IMR-90 (cell line): ENCODE measurements around the gene ING3. TPM values are rescaled to one million over a fixed set of nuclear protein-coding genes. Genes with fewer than 3 reads are reported as not detected.

ENCODE experiments used
- ATAC-seq: fragments of 200-7000 bp; cut with Tn5 transposase; 2 replicates; pipeline ENCODE4 v1.9.1; 2020; ENCODE audit warnings: low read depth, mild to moderate bottlenecking, moderate library complexity
- BruUV-seq: library from RNA; stranded (reverse); fragments of 400-500 nt; replicated peaks from 2 replicates; lab custom pipeline; 2021; lab: Mats Ljungman, UMichigan
- CTCF ChIA-PET: fragments of 300-600 bp; formaldehyde crosslinking; extraction: SDS; loops from one replicate; lab custom pipeline; 2021; ENCODE audit warnings: antibody characterized with exemption; lab: Yijun Ruan, JAX
- POLR2A ChIA-PET: fragments of 300-600 bp; sonication (Branson Sonifier 250); formaldehyde crosslinking; loops from one replicate; lab custom pipeline; 2022; ENCODE audit warnings: antibody characterized with exemption; ENCODE audit not compliant: unreplicated experiment; lab: Charles Lee
- DNase-seq: peaks from one replicate; pipeline ENCODE4 v3.0.0; 2013
- H2AFZ ChIP-seq: replicated peaks from 2 replicates; pipeline ENCODE3; 2013; ENCODE audit warnings: low read length, mild to moderate bottlenecking; ENCODE audit not compliant: poor library complexity
- H2AK5ac ChIP-seq: 2 replicates; pipeline ENCODE4 v1.6.1; 2013; ENCODE audit warnings: low read depth, low read length, inconsistent platforms
- H2AK9ac ChIP-seq: replicated peaks from 2 replicates; pipeline ENCODE3; 2013; ENCODE audit warnings: mild to moderate bottlenecking, low read depth, low read length, moderate library complexity; ENCODE audit not compliant: poor library complexity
- H2BK120ac ChIP-seq: 2 replicates; pipeline ENCODE4 v1.6.1; 2013; ENCODE audit warnings: low read depth, low read length, inconsistent platforms
- H2BK15ac ChIP-seq: 3 replicates; pipeline ENCODE4 v1.6.1; 2013; ENCODE audit warnings: low read depth, low read length, inconsistent platforms
- H2BK20ac ChIP-seq: 2 replicates; pipeline ENCODE4 v1.6.1; 2013; ENCODE audit warnings: low read depth, mild to moderate bottlenecking, inconsistent platforms, low read length, moderate library complexity
- H2BK5ac ChIP-seq: 2 replicates; pipeline ENCODE4 v1.6.1; 2013; ENCODE audit warnings: mild to moderate bottlenecking, low read depth, low read length, inconsistent platforms; ENCODE audit not compliant: poor library complexity, severe bottlenecking
- H3K14ac ChIP-seq: replicated peaks from 2 replicates; pipeline ENCODE4 v1.6.1; 2013; ENCODE audit warnings: low read depth, low read length, inconsistent platforms
- H3K18ac ChIP-seq: 2 replicates; pipeline ENCODE4 v1.6.1; 2013; ENCODE audit warnings: low read depth, low read length, control low read depth
- H3K23ac ChIP-seq: 2 replicates; pipeline ENCODE4 v1.6.1; 2013; ENCODE audit warnings: low read depth, low read length, inconsistent platforms
- H3K27ac ChIP-seq: 2 replicates; pipeline ENCODE4 v1.5.1; 2013; ENCODE audit warnings: mild to moderate bottlenecking, control low read depth, low read length; ENCODE audit not compliant: insufficient read depth
- H3K27me3 ChIP-seq: 2 replicates; pipeline ENCODE4 v1.6.1; 2013; ENCODE audit warnings: low read length; ENCODE audit not compliant: control insufficient read depth, insufficient read depth
- H3K36me3 ChIP-seq: 2 replicates; pipeline ENCODE4 v1.6.1; 2013; ENCODE audit warnings: low read length, mixed read lengths; ENCODE audit not compliant: control insufficient read depth, insufficient read depth
- H3K4ac ChIP-seq: 2 replicates; pipeline ENCODE4 v1.6.1; 2013; ENCODE audit warnings: low read depth, low read length, inconsistent platforms
- H3K4me1 ChIP-seq: 2 replicates; pipeline ENCODE4 v1.6.1; 2013; ENCODE audit warnings: low read length, mixed read lengths; ENCODE audit not compliant: control insufficient read depth, insufficient read depth
- H3K4me2 ChIP-seq: 2 replicates; pipeline ENCODE4 v1.6.1; 2013; ENCODE audit warnings: low read depth, mild to moderate bottlenecking, control low read depth, low read length, moderate library complexity
- H3K4me3 ChIP-seq: 2 replicates; pipeline ENCODE4 v1.5.1; 2013; ENCODE audit warnings: low read depth, mild to moderate bottlenecking, control low read depth, low read length, moderate library complexity; ENCODE audit not compliant: insufficient read depth
- H3K56ac ChIP-seq: 2 replicates; pipeline ENCODE4 v1.6.1; 2013; ENCODE audit warnings: low read length, inconsistent platforms; ENCODE audit not compliant: insufficient read depth; ENCODE audit errors: extremely low read depth
- H3K79me1 ChIP-seq, 2 experiments: 2 replicates each; pipeline ENCODE4 v1.6.1; 2013; ENCODE audit warnings: low read length in 2 of 2, inconsistent platforms in 1 of 2, low read depth in 1 of 2
- H3K9ac ChIP-seq: 2 replicates; pipeline ENCODE4 v1.6.1; 2013; ENCODE audit warnings: low read depth, low read length, control low read depth
- H3K9me1 ChIP-seq: 2 replicates; pipeline ENCODE4 v1.6.1; 2013; ENCODE audit warnings: low read length, inconsistent platforms; ENCODE audit not compliant: insufficient read depth
- H3K9me3 ChIP-seq: 2 replicates; pipeline ENCODE4 v1.6.1; 2013; ENCODE audit warnings: low read length; ENCODE audit not compliant: control insufficient read depth, insufficient read depth
- H4K20me1 ChIP-seq: 2 replicates; pipeline ENCODE4 v1.6.1; 2013; ENCODE audit warnings: low read length, inconsistent platforms; ENCODE audit not compliant: insufficient read depth
- H4K5ac ChIP-seq: 2 replicates; pipeline ENCODE4 v1.6.1; 2013; ENCODE audit warnings: mild to moderate bottlenecking, low read depth, low read length, control low read depth
- H4K8ac ChIP-seq, 2 experiments: 2 replicates each; pipeline ENCODE4 v1.6.1; 2013; ENCODE audit warnings: low read depth in 2 of 2, low read length in 2 of 2, control low read depth in 1 of 2, inconsistent platforms in 1 of 2
- H4K91ac ChIP-seq: 2 replicates; pipeline ENCODE4 v1.6.1; 2013; ENCODE audit warnings: low read depth, low read length, inconsistent platforms; ENCODE audit not compliant: insufficient read depth
- BHLHE40 ChIP-seq: fragments of 150-350 bp; IDR thresholded peaks from 2 replicates; pipeline ENCODE4 v1.6.1; 2016; ENCODE audit warnings: mild to moderate bottlenecking, low read depth, low read length
- CHD1 ChIP-seq: IDR thresholded peaks from 2 replicates; pipeline ENCODE4 v1.6.1; 2012; ENCODE audit warnings: low read depth, low read length, improper control_type of control experiment
- CTCF ChIP-seq: conservative IDR thresholded peaks from 2 replicates; pipeline ENCODE4 v1.5.1; 2012; ENCODE audit warnings: mild to moderate bottlenecking, low read depth, low read length, improper control_type of control experiment
- FOS ChIP-seq: fragments of 150-350 bp; IDR thresholded peaks from 2 replicates; pipeline ENCODE4 v1.6.1; 2016; ENCODE audit warnings: low read depth, low read length
- MXI1 ChIP-seq: IDR thresholded peaks from 2 replicates; pipeline ENCODE4 v1.6.1; 2012; ENCODE audit warnings: low read depth, mild to moderate bottlenecking, low read length, moderate library complexity, borderline replicate concordance
- NFE2L2 ChIP-seq: fragments of 150-350 bp; IDR thresholded peaks from 2 replicates; pipeline ENCODE4 v1.6.1; 2016; ENCODE audit warnings: low read depth, mild to moderate bottlenecking, low read length
- RAD21 ChIP-seq: IDR thresholded peaks from 2 replicates; pipeline ENCODE4 v1.6.1; 2012; ENCODE audit warnings: low read length, improper control_type of control experiment
- RCOR1 ChIP-seq: IDR thresholded peaks from 2 replicates; pipeline ENCODE4 v1.6.1; 2012; ENCODE audit warnings: mild to moderate bottlenecking, low read length, improper control_type of control experiment; ENCODE audit not compliant: insufficient replicate concordance
- RFX5 ChIP-seq: IDR thresholded peaks from 2 replicates; pipeline ENCODE4 v1.8.0; 2012; ENCODE audit warnings: low read depth, mild to moderate bottlenecking, low read length, moderate library complexity
- SMC3 ChIP-seq: fragments of 150-350 bp; IDR thresholded peaks from 2 replicates; pipeline ENCODE4 v1.6.1; 2016; ENCODE audit warnings: low read depth, mild to moderate bottlenecking, antibody characterized with exemption, low read length, moderate library complexity
- WGBS, 2 experiments: methylation state at CpG; one replicate each; pipeline versions ENCODE4 v1.1.5 to v1.1.7; 2013; ENCODE audit warnings: missing lambda C conversion rate in 2 of 2; ENCODE audit not compliant: insufficient read length in 1 of 2; ENCODE audit errors: extremely low coverage in 2 of 2; 5-methylcytosine and 5-hydroxymethylcytosine counted together
- dilution Hi-C: fragments of 300-500 bp; cut with HindIII; formaldehyde crosslinking; loops from one replicate; pipeline ENCODE4 v1.14.3; 2018; ENCODE audit warnings: low sequenced_read_pairs; ENCODE audit not compliant: unreplicated experiment
- in situ Hi-C: fragments of 300-500 bp; cut with MboI; formaldehyde crosslinking; loops from 3 replicates; pipeline ENCODE4 v1.14.3; 2019; ENCODE audit warnings: low sequenced_read_pairs, inconsistent platforms, mixed read lengths
- intact Hi-C: fragments of 100-400 bp; cut with micrococcal nuclease; formaldehyde crosslinking; loops from 2 replicates; pipeline ENCODE4 v1.10.0; 2022
- polyA plus RNA-seq, 3 experiments: library from polyadenylated mRNA; depleted of rRNA; stranded (reverse); fragments of >200 nt; gene quantifications; 2 replicates each; pipeline ENCODE4 v1.2.3, GENCODE V29; 2012; ENCODE audit warnings: low replicate concordance in 1 of 3
- total RNA-seq: library from RNA; depleted of rRNA; stranded (reverse); fragments of >200 nt; gene quantifications from 2 replicates; pipeline ENCODE4 v1.2.3, GENCODE V29; 2012

ING3 gene
- total and polyA plus RNA-seq, 2 of the 4 experiments (the other 2 are of a cell fraction), result 7.2 to 11.3 TPM

GRCh38 chr7:121017586-121017985 lies 67.0 kb downstream of the ING3 start:
- Histone ChIP-seq H3K4me2 (peak overlapping the region; percentile 43; the same call in 1 of the 2 replicates), H2AK9ac (no peak overlapping the region), H3K9me1 (peaks cover 10% of the 10 kb centered on the region), H3K23ac (0 out of 2 replicates have a peak overlapping the region, but pooled peaks have one; percentile 50), H4K8ac (no peak overlapping the region; a peak in 2 of 4 replicates), H3K4ac (no peak overlapping the region), H4K91ac (peak overlapping the region; percentile 37; the same call in 1 of the 2 replicates), H2BK20ac (no peak overlapping the region), H3K27me3 (no peaks in the 10 kb centered on the region), H3K36me3 (peaks cover 2% of the 10 kb centered on the region; the same call in 1 of the 2 replicates), H2AFZ (no peak overlapping the region), H3K4me1 (peaks cover 11% of the 10 kb centered on the region), H3K14ac (0 out of 2 replicates have a peak overlapping the region, but pooled peaks have one; percentile 34), H3K79me1 (peaks cover 3 to 51% of the 10 kb centered on the region in 2 experiments; a peak in 3 of 4 replicates), H2BK5ac (peak overlapping the region; percentile 52), H3K4me3 (no peak overlapping the region), H2BK15ac (no peak overlapping the region), H3K9ac (no peak overlapping the region), H2BK120ac (0 out of 2 replicates have a peak overlapping the region, but pooled peaks have one; percentile 14), H2AK5ac (no peak overlapping the region), H4K20me1 (peaks cover 3% of the 10 kb centered on the region; the same call in 1 of the 2 replicates), H3K27ac (peak overlapping the region; percentile 53; the same call in 1 of the 2 replicates), H3K9me3 (no peaks in the 10 kb centered on the region), H3K18ac (peak overlapping the region; percentile 58; the same call in 1 of the 2 replicates), H3K56ac (no peak overlapping the region), H4K5ac (peak overlapping the region; percentile 55; the same call in 1 of the 2 replicates)
- BruUV-seq, result no TSS peak
- DNase-seq (no peak), ATAC-seq (no peak)
- no CpG with 5 or more reads among the region's 1 CpG for WGBS, 2 experiments
- CTCF ChIA-PET, result interaction anchor here (1.2 kb wide), 1 partner anchor 30 kb away, joined by 3 read pairs; no protein-coding TSS in a partner anchor
- intact Hi-C loops, result loop anchor here (2.0 kb wide), 1 partner anchor 15 kb away; no protein-coding TSS in a partner anchor
- TF ChIP-seq CHD1, result no peak
- no peak for TF ChIP-seq FOS
- TF ChIP-seq NFE2L2, result no peak
- no peak for TF ChIP-seq BHLHE40
- TF ChIP-seq CTCF, result no peak
- no peak for TF ChIP-seq RCOR1
- TF ChIP-seq RAD21, result no peak
- TF ChIP-seq MXI1, result no peak
- no peak for TF ChIP-seq RFX5
- TF ChIP-seq SMC3, result no peak
- dilution Hi-C loops, result no loop called here
- POLR2A ChIA-PET, result no interaction called here
- in situ Hi-C loops, result no loop called here
